HEK293T (cell line): Measurements from ENCODE around the gene NFIA.

ENCODE experiments used
- ARNT ChIP-seq: fragments of 450-650 bp; IDR thresholded peaks from 2 replicates; pipeline ENCODE4 v1.6.1; 2017; ENCODE audit warnings: mild to moderate bottlenecking
- BHLHE40 ChIP-seq: fragments of 450-650 bp; IDR thresholded peaks from 2 replicates; pipeline ENCODE4 v1.6.1; 2016; ENCODE audit warnings: mild to moderate bottlenecking, moderate library complexity, borderline replicate concordance
- CTBP1 ChIP-seq: fragments of 450-650 bp; IDR thresholded peaks from 2 replicates; pipeline ENCODE4 v1.6.1; 2016; ENCODE audit warnings: borderline replicate concordance
- ELF4 ChIP-seq: fragments of 450-650 bp; IDR thresholded peaks from 2 replicates; pipeline ENCODE4 v1.6.1; 2017; ENCODE audit warnings: antibody characterized with exemption
- FOXA1 ChIP-seq: fragments of 450-650 bp; IDR thresholded peaks from 2 replicates; pipeline ENCODE4 v1.6.1; 2016; ENCODE audit warnings: mild to moderate bottlenecking
- FOXK2 ChIP-seq: fragments of 450-650 bp; IDR thresholded peaks from 2 replicates; pipeline ENCODE4 v1.6.1; 2016; ENCODE audit warnings: mild to moderate bottlenecking
- FOXM1 ChIP-seq: fragments of 450-650 bp; IDR thresholded peaks from 2 replicates; pipeline ENCODE4 v1.6.1; 2017; ENCODE audit warnings: mild to moderate bottlenecking, borderline replicate concordance
- HDGF ChIP-seq: fragments of 450-650 bp; IDR thresholded peaks from 2 replicates; pipeline ENCODE4 v1.6.1; 2017; ENCODE audit warnings: antibody characterized with exemption, borderline replicate concordance
- L3MBTL2 ChIP-seq: fragments of 450-650 bp; conservative IDR thresholded peaks from 2 replicates; pipeline ENCODE4 v1.6.1; 2016; ENCODE audit warnings: mild to moderate bottlenecking
- LEF1 ChIP-seq: fragments of 450-650 bp; IDR thresholded peaks from 2 replicates; pipeline ENCODE4 v1.6.1; 2017; ENCODE audit warnings: mild to moderate bottlenecking, borderline replicate concordance
- NFRKB ChIP-seq: fragments of 450-650 bp; IDR thresholded peaks from 2 replicates; pipeline ENCODE4 v1.6.1; 2016; ENCODE audit warnings: mild to moderate bottlenecking, moderate library complexity
- SP1 ChIP-seq: fragments of 450-650 bp; IDR thresholded peaks from 2 replicates; pipeline ENCODE4 v1.6.1; 2017
- SUZ12 ChIP-seq: fragments of 450-650 bp; IDR thresholded peaks from 2 replicates; pipeline ENCODE4 v1.6.1; 2016; ENCODE audit warnings: mild to moderate bottlenecking
- TARDBP ChIP-seq: fragments of 450-650 bp; IDR thresholded peaks from 2 replicates; pipeline ENCODE4 v1.6.1; 2016

DNA sequence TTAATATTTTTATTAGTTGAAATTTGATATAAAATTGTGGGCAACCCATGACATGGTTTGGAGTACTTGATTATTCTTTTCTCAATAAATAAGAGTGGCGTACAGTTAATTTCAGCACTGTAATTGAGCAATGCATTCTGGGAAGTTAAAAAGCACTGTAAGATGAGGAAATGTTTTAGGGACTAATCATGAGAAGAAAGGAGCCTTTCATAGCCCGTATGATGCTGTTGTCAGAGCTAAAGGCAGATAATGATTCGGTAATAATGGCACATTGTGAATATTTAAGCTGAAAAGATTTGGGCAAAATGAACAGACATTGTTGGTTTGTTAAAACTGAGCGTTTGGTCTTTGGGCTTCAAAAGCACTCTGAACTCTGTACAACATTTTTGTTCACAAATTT is 139.3 kb downstream of the NFIA start:
- TF ChIP-seq NFRKB = no peak
- no peak for TF ChIP-seq FOXK2
- no peak for TF ChIP-seq HDGF
- no peak for TF ChIP-seq ELF4
- no peak for TF ChIP-seq SUZ12
- no peak for TF ChIP-seq FOXA1
- TF ChIP-seq BHLHE40 = no peak
- no peak for TF ChIP-seq FOXM1
- no peak for TF ChIP-seq TARDBP
- TF ChIP-seq ARNT = no peak
- no peak for TF ChIP-seq CTBP1
- TF ChIP-seq SP1 = no peak
- no peak for TF ChIP-seq LEF1
- TF ChIP-seq L3MBTL2 = no peak
